Liver (tissue), 9 donors: ENCODE data around the gene TTC28. TPM values are rescaled to one million over a fixed set of nuclear protein-coding genes. Genes with fewer than 3 reads are reported as not detected.

Source experiments
- DNase-seq: peaks from one replicate; pipeline ENCODE4 v3.0.0-alpha.2; 2017; ENCODE audit warnings: low spot score
- H3K27ac ChIP-seq, 2 donors: one replicate each; pipeline ENCODE4 v1.7.0; 2013; ENCODE audit warnings: inconsistent platforms in 2 of 2, low read length in 2 of 2, control low read depth in 1 of 2, low read depth in 1 of 2, mild to moderate bottlenecking in 1 of 2
- H3K27me3 ChIP-seq, 4 donors: one replicate each; pipeline versions ENCODE4 v1.6.1 to v1.7.0; 2013; ENCODE audit warnings: low read length in 3 of 4, inconsistent platforms in 1 of 4, mild to moderate bottlenecking in 1 of 4, moderate library complexity in 1 of 4; ENCODE audit not compliant: control insufficient read depth in 4 of 4, insufficient read depth in 4 of 4
- H3K36me3 ChIP-seq, 4 donors: one replicate each; pipeline versions ENCODE4 v1.6.1 to v1.7.0; 2013; ENCODE audit warnings: low read length in 3 of 4, mild to moderate bottlenecking in 3 of 4, low read depth in 1 of 4, moderate library complexity in 1 of 4; ENCODE audit not compliant: control insufficient read depth in 4 of 4, insufficient read depth in 3 of 4
- H3K4me1 ChIP-seq, 4 donors: one replicate each; pipeline versions ENCODE4 v1.6.1 to v1.7.0; 2013; ENCODE audit warnings: low read length in 3 of 4, mild to moderate bottlenecking in 3 of 4, moderate library complexity in 1 of 4; ENCODE audit not compliant: control insufficient read depth in 4 of 4, insufficient read depth in 4 of 4
- H3K4me3 ChIP-seq, 3 donors: one replicate each; pipeline versions ENCODE4 v1.6.1 to v1.7.0; 2013; ENCODE audit warnings: low read length in 3 of 3, control low read depth in 1 of 3, low read depth in 1 of 3, mild to moderate bottlenecking in 1 of 3
- H3K9ac ChIP-seq, 2 donors: one replicate each; pipeline ENCODE4 v1.7.0; 2013; ENCODE audit warnings: low read length in 2 of 2, mild to moderate bottlenecking in 2 of 2, moderate library complexity in 2 of 2, control low read depth in 1 of 2, low read depth in 1 of 2
- H3K9me3 ChIP-seq, 4 donors: one replicate each; pipeline versions ENCODE4 v1.6.1 to v1.7.0; 2013; ENCODE audit warnings: low read length in 3 of 4; ENCODE audit not compliant: control insufficient read depth in 4 of 4
- EGR1 ChIP-seq, 2 donors: IDR thresholded peaks; 2 replicates each; pipeline ENCODE4 v1.6.1; 2016 to 2018; ENCODE audit warnings: antibody characterized with exemption in 2 of 2, low read depth in 2 of 2
- FOXA1 ChIP-seq: IDR thresholded peaks from 2 replicates; pipeline ENCODE4 v1.6.1; 2016; ENCODE audit warnings: antibody characterized with exemption
- FOXA2 ChIP-seq: IDR thresholded peaks from 2 replicates; pipeline ENCODE4 v1.6.1; 2016; ENCODE audit warnings: antibody characterized with exemption
- GABPA ChIP-seq, 2 donors: IDR thresholded peaks in 1 of 2; conservative IDR thresholded peaks in 1 of 2; 2 replicates each; pipeline ENCODE4 v1.6.1; 2016; ENCODE audit warnings: antibody characterized with exemption in 2 of 2, mild to moderate bottlenecking in 1 of 2, moderate library complexity in 1 of 2
- HNF4A ChIP-seq, 2 donors: conservative IDR thresholded peaks; 2 replicates each; pipeline ENCODE4 v1.6.1; 2016; ENCODE audit warnings: antibody characterized with exemption in 2 of 2, mild to moderate bottlenecking in 2 of 2
- HNF4G ChIP-seq: IDR thresholded peaks from 2 replicates; pipeline ENCODE4 v1.6.1; 2016; ENCODE audit warnings: antibody characterized with exemption
- JUND ChIP-seq, 2 donors: IDR thresholded peaks; 2 replicates each; pipeline ENCODE4 v1.6.1; 2016; ENCODE audit warnings: antibody characterized with exemption in 2 of 2
- NR2F2 ChIP-seq: IDR thresholded peaks from 2 replicates; pipeline ENCODE4 v1.6.1; 2016; ENCODE audit warnings: antibody characterized with exemption
- RAD21 ChIP-seq, 2 donors: IDR thresholded peaks; 2 replicates each; pipeline ENCODE4 v1.6.1; 2016; ENCODE audit warnings: antibody characterized with exemption in 2 of 2, mild to moderate bottlenecking in 2 of 2
- RXRA ChIP-seq, 2 donors: IDR thresholded peaks; 2 replicates each; pipeline ENCODE4 v1.6.1; 2017 to 2018; ENCODE audit warnings: antibody characterized with exemption in 2 of 2, mild to moderate bottlenecking in 1 of 2
- TAF1 ChIP-seq: conservative IDR thresholded peaks from 2 replicates; pipeline ENCODE4 v1.6.1; 2016; ENCODE audit warnings: antibody characterized with exemption, mild to moderate bottlenecking
- YY1 ChIP-seq: IDR thresholded peaks from 2 replicates; pipeline ENCODE4 v1.6.1; 2016; ENCODE audit warnings: antibody characterized with exemption, mild to moderate bottlenecking
- WGBS: extraction: QIAGEN DNeasy Blood & Tissue Kit; methylation state at CpG from one replicate; pipeline ENCODE4 v1.1.7; 2013; 5-methylcytosine and 5-hydroxymethylcytosine counted together
- polyA plus RNA-seq, 2 donors: library from polyadenylated mRNA; stranded (reverse) in 1 of 2; unstranded in 1 of 2; fragments of 200-250 nt in 1 of 2; fragments of >200 nt in 1 of 2; fragmentation: Nextera tagmentation in 1 of 2; extraction: Ambion mirVana in 1 of 2; gene quantifications; one replicate each; pipeline versions ENCODE4 v1.2.1 to v1.2.3, GENCODE V29; 2013 to 2015
- total RNA-seq, 2 donors: library from RNA; depleted of rRNA; stranded (reverse); fragments of >200 nt; gene quantifications; one replicate each; pipeline ENCODE4 v1.2.3, GENCODE V29; 2014
- TF ChIP-seq, protein P1 (sequence below): IDR thresholded peaks from 2 replicates; pipeline ENCODE4 v1.6.1; 2016; ENCODE audit warnings: antibody characterized with exemption, mild to moderate bottlenecking
- TF ChIP-seq, protein P2 (sequence below): IDR thresholded peaks from 2 replicates; pipeline ENCODE4 v1.6.1; 2016; ENCODE audit warnings: antibody characterized with exemption
- TF ChIP-seq, protein P3 (sequence below): IDR thresholded peaks from 2 replicates; pipeline ENCODE4 v1.6.1; 2016; ENCODE audit warnings: antibody characterized with exemption
- TF ChIP-seq, protein P4 (sequence below): IDR thresholded peaks from 2 replicates; pipeline ENCODE4 v1.6.1; 2016; ENCODE audit warnings: antibody characterized with exemption
- TF ChIP-seq, protein P5 (sequence below): fragments of 150-350 bp; IDR thresholded peaks from 2 replicates; pipeline ENCODE4 v1.5.1; 2017; ENCODE audit warnings: improper control_type of control experiment, low read depth, low read length; ENCODE audit not compliant: missing input control
- donor health status: healthy.
- donor health status: healthy.
- donor health status: healthy.
- donor health status: healthy.
- donor health status: healthy.

TTC28 gene
- total and polyA plus RNA-seq, 4 donors, result 4.2 to 19.4 (median 5.9) TPM

DNA sequence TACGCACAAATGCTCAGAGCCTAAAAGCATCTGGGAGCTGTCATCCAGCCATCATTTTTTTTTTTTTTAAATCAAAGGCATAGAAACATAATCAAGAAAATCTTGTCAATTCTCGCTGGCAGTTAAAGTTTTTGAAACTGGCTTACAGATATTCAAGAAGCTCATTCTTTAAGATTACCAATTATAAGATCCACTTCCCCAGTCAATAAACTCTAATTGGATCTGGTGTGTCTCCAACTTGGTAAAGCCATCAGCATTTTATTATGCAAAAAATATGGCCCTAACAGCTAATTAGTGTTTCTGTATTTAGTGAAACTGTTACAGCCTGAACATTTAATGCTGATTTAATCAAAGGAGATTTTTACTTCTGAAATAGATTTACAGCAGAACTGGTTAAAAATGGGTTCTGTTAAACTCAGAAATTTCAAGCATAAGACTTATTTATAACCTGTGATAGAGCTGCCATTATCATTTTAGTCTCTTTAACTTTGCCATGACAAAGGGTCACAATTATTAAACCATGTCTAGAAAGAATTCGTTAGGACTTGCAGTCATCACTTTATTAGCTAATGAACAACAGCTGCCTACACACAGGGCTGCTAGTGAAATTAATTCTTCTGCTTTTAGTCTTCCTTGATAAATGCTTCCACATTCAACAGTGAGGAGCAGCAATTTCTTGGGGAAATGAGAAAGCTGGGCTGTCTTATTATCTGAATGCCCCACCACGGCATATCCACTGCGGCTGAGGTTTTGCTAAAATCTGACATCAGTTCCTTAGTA lies 584.1 kb downstream of the TTC28 start:
- DNase-seq, result no peak
- WGBS, result 96% methylated on average over 5 of the region's 5 CpGs
- peaks cover 2 to 18% (median 3%) of the 10 kb centered on the region in 4 donors for H3K36me3 ChIP-seq
- H3K4me3 ChIP-seq, result no peak overlapping the region
- H3K4me1 ChIP-seq, result no peaks in the 10 kb centered on the region
- no peaks in the 10 kb centered on the region for H3K9me3 ChIP-seq
- TF ChIP-seq, protein P1, sequence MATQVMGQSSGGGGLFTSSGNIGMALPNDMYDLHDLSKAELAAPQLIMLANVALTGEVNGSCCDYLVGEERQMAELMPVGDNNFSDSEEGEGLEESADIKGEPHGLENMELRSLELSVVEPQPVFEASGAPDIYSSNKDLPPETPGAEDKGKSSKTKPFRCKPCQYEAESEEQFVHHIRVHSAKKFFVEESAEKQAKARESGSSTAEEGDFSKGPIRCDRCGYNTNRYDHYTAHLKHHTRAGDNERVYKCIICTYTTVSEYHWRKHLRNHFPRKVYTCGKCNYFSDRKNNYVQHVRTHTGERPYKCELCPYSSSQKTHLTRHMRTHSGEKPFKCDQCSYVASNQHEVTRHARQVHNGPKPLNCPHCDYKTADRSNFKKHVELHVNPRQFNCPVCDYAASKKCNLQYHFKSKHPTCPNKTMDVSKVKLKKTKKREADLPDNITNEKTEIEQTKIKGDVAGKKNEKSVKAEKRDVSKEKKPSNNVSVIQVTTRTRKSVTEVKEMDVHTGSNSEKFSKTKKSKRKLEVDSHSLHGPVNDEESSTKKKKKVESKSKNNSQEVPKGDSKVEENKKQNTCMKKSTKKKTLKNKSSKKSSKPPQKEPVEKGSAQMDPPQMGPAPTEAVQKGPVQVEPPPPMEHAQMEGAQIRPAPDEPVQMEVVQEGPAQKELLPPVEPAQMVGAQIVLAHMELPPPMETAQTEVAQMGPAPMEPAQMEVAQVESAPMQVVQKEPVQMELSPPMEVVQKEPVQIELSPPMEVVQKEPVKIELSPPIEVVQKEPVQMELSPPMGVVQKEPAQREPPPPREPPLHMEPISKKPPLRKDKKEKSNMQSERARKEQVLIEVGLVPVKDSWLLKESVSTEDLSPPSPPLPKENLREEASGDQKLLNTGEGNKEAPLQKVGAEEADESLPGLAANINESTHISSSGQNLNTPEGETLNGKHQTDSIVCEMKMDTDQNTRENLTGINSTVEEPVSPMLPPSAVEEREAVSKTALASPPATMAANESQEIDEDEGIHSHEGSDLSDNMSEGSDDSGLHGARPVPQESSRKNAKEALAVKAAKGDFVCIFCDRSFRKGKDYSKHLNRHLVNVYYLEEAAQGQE, result no peak
- TF ChIP-seq EGR1 (IDR thresholded peaks at IDR 0.05; ENCODE audit: low read depth in 2 of 2), result no peak
- TF ChIP-seq, protein P2, sequence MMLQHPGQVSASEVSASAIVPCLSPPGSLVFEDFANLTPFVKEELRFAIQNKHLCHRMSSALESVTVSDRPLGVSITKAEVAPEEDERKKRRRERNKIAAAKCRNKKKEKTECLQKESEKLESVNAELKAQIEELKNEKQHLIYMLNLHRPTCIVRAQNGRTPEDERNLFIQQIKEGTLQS, result no peak
- TF ChIP-seq FOXA2, result no peak
- no peak for TF ChIP-seq RAD21 (IDR thresholded peaks at IDR 0.05)
- no peak for TF ChIP-seq RXRA (IDR thresholded peaks at IDR 0.05)
- TF ChIP-seq FOXA1, result no peak
- no peak for TF ChIP-seq HNF4A (conservative IDR thresholded peaks at IDR 0.05)
- no peak for TF ChIP-seq JUND (IDR thresholded peaks at IDR 0.05)
- TF ChIP-seq, protein P3, sequence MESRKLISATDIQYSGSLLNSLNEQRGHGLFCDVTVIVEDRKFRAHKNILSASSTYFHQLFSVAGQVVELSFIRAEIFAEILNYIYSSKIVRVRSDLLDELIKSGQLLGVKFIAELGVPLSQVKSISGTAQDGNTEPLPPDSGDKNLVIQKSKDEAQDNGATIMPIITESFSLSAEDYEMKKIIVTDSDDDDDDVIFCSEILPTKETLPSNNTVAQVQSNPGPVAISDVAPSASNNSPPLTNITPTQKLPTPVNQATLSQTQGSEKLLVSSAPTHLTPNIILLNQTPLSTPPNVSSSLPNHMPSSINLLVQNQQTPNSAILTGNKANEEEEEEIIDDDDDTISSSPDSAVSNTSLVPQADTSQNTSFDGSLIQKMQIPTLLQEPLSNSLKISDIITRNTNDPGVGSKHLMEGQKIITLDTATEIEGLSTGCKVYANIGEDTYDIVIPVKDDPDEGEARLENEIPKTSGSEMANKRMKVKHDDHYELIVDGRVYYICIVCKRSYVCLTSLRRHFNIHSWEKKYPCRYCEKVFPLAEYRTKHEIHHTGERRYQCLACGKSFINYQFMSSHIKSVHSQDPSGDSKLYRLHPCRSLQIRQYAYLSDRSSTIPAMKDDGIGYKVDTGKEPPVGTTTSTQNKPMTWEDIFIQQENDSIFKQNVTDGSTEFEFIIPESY, result no peak
- TF ChIP-seq HNF4G, result no peak
- no peak for TF ChIP-seq GABPA (IDR thresholded peaks at IDR 0.05 in 1 of 2, conservative IDR thresholded peaks at IDR 0.05 in 1 of 2)
- no peak for TF ChIP-seq YY1
- no peak for TF ChIP-seq TAF1
- TF ChIP-seq, protein P4, sequence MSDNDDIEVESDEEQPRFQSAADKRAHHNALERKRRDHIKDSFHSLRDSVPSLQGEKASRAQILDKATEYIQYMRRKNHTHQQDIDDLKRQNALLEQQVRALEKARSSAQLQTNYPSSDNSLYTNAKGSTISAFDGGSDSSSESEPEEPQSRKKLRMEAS, result no peak
- no peak for TF ChIP-seq NR2F2
- TF ChIP-seq, protein P5, sequence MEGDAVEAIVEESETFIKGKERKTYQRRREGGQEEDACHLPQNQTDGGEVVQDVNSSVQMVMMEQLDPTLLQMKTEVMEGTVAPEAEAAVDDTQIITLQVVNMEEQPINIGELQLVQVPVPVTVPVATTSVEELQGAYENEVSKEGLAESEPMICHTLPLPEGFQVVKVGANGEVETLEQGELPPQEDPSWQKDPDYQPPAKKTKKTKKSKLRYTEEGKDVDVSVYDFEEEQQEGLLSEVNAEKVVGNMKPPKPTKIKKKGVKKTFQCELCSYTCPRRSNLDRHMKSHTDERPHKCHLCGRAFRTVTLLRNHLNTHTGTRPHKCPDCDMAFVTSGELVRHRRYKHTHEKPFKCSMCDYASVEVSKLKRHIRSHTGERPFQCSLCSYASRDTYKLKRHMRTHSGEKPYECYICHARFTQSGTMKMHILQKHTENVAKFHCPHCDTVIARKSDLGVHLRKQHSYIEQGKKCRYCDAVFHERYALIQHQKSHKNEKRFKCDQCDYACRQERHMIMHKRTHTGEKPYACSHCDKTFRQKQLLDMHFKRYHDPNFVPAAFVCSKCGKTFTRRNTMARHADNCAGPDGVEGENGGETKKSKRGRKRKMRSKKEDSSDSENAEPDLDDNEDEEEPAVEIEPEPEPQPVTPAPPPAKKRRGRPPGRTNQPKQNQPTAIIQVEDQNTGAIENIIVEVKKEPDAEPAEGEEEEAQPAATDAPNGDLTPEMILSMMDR, result no peak
- no peak overlapping the region for H3K27ac ChIP-seq
- no peaks in the 10 kb centered on the region for H3K27me3 ChIP-seq
- H3K9ac ChIP-seq, result no peak overlapping the region
